Pulmonary artery endothelial cell (primary cell): ENCODE data around the gene MAGIX. TPM values are rescaled to one million over a fixed set of nuclear protein-coding genes. Genes with fewer than 3 reads are reported as not detected.

ENCODE experiments used
- DNase-seq: peaks from one replicate; pipeline ENCODE4 v3.0.0-alpha.2; 2011; ENCODE audit warnings: low read depth, low spot score
- total RNA-seq: library from RNA; depleted of rRNA; stranded (reverse); fragments of >200 nt; gene quantifications from 2 replicates; pipeline ENCODE4 v1.2.3, GENCODE V29; 2014

MAGIX gene
- total RNA-seq, 1 donor from 2014 or later: 0.59 TPM

GRCh38 chrX:49204709-49205108 lies 42.2 kb downstream of the MAGIX start:
- DNase-seq: no peak

GRCh38 chrX:49205443-49205842 lies 42.9 kb downstream of the MAGIX start:
- DNase-seq: no peak

- no peak for DNase-seq
These were observed 44.0 kb downstream of the MAGIX start for GRCh38 chrX:49206543-49206942.

- no peak for DNase-seq
These were observed 45.8 kb downstream of the MAGIX start for GRCh38 chrX:49208399-49208798.

- no peak for DNase-seq
These were observed 47.1 kb downstream of the MAGIX start for GRCh38 chrX:49209434-49210251.

GRCh38 chrX:49210406-49210805 lies 47.8 kb downstream of the MAGIX start:
- DNase-seq: no peak

GRCh38 chrX:49211074-49211473 lies 48.5 kb downstream of the MAGIX start:
- no peak for DNase-seq

- no peak for DNase-seq
These were observed 49.7 kb downstream of the MAGIX start for GRCh38 chrX:49212209-49212608.

GRCh38 chrX:49212861-49213260 lies 50.3 kb downstream of the MAGIX start:
- DNase-seq: no peak

- no peak for DNase-seq
These were observed 51.9 kb downstream of the MAGIX start for GRCh38 chrX:49214416-49214815.

- DNase-seq: no peak
These were observed 52.5 kb downstream of the MAGIX start for GRCh38 chrX:49214996-49215526.

Other genes with a start within 250 kb of the MAGIX start
- 5.5 and 6.3 TPM in 2 replicates for gene PIM2, start 243.7 kb upstream of the MAGIX start, total RNA-seq
- 26.7 and 30.5 TPM in 2 replicates for gene OTUD5, start 205.2 kb upstream of the MAGIX start, total RNA-seq
- gene KCND1, start 190.9 kb upstream of the MAGIX start, total RNA-seq: 0.13 and 0.32 TPM in 2 replicates
- 22.9 and 30.0 TPM in 2 replicates for gene GRIPAP1, start 160.5 kb upstream of the MAGIX start, total RNA-seq
- gene TFE3, start 119.4 kb upstream of the MAGIX start, total RNA-seq: 21.0 and 29.5 TPM in 2 replicates
- gene CCDC120, start 103.8 kb upstream of the MAGIX start, total RNA-seq: 0.42 and 0.66 TPM in 2 replicates
- gene PRAF2, start 88.8 kb upstream of the MAGIX start, total RNA-seq: 4.4 and 5.9 TPM in 2 replicates
- 23.3 and 25.5 TPM in 2 replicates for gene WDR45, start 82.9 kb upstream of the MAGIX start, total RNA-seq
- gene GPKOW, start 39.0 kb upstream of the MAGIX start, total RNA-seq: 27.1 and 29.0 TPM in 2 replicates
- gene PLP2, start 9.1 kb downstream of the MAGIX start, total RNA-seq: 20.7 and 22.4 TPM in 2 replicates
- gene PRICKLE3, start 23.6 kb downstream of the MAGIX start, total RNA-seq: 4.7 and 6.2 TPM in 2 replicates
- 0.13 and 0.14 TPM in 2 replicates for gene SYP, start 37.4 kb downstream of the MAGIX start, total RNA-seq
- not detected in 2 replicates for gene CACNA1F, start 70.6 kb downstream of the MAGIX start, total RNA-seq
- 12.5 and 12.8 TPM in 2 replicates for gene CCDC22, start 72.7 kb downstream of the MAGIX start, total RNA-seq
- gene FOXP3, start 102.0 kb downstream of the MAGIX start, total RNA-seq: not detected in 2 replicates
- 1.5 and 3.1 TPM in 2 replicates for gene PPP1R3F, start 107.0 kb downstream of the MAGIX start, total RNA-seq
- not detected in 2 replicates for gene GAGE10, start 140.9 kb downstream of the MAGIX start, total RNA-seq
- gene GAGE12J, start 159.3 kb downstream of the MAGIX start, total RNA-seq: not detected in 2 replicates
- gene GAGE13, start 168.8 kb downstream of the MAGIX start, total RNA-seq: not detected in 2 replicates